Subcutaneous adipose tissue (tissue), 4 donors: Measurements from ENCODE around the gene HOMER1. TPM values are rescaled to one million over a fixed set of nuclear protein-coding genes. Genes with fewer than 3 reads are reported as not detected.

Experiments used
- total RNA-seq, 4 donors: library from RNA; depleted of rRNA; stranded (reverse); fragments of >200 nt; gene quantifications; one replicate each; pipeline ENCODE4 v1.1.0, GENCODE V29; 2016
- TF ChIP-seq, protein P1 (sequence below): fragments of 450-650 bp; IDR thresholded peaks from one replicate; pipeline ENCODE4 v1.5.1; 2016; ENCODE audit warnings: low read depth, mild to moderate bottlenecking, control low read depth, antibody characterized with exemption, moderate library complexity

The HOMER1 gene, protein sequence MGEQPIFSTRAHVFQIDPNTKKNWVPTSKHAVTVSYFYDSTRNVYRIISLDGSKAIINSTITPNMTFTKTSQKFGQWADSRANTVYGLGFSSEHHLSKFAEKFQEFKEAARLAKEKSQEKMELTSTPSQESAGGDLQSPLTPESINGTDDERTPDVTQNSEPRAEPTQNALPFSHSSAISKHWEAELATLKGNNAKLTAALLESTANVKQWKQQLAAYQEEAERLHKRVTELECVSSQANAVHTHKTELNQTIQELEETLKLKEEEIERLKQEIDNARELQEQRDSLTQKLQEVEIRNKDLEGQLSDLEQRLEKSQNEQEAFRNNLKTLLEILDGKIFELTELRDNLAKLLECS
- total RNA-seq: 1 to 10 TPM; 1.5 to 7.2 (median 3.7) TPM

DNA sequence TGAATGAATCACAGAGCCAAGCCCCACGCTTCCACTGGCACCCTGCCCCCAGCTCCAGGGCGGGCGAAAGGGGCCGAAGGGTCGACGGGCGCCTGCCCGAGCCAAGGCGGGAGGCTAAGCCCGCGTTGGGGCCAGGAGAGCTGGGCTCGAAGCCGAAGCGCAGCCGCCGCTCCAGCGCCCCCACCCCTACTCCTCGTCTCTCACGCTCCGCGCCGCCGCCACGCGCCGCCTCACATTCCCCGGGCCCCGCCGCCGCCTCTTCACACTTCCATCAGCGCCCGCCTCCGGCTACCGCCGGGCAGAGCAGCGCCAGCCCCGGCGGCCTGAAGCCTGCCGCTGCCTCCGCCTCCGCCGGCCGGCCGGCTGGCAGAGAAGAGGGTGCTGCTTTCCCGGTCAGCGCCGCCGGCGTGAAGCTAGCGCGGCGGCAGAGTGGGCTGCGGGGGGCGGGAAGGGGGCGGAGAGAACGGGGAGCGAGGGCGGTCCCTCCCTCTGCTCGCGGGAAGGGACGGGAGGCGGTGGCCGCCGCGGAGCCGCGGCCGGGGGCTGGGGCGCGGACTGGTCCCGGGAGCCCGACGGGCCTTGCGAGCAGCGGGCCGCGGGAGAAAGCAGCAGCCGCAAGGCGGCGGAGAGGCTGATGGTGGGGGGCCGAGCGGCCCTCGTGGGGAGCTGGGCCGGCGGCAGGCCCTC lies at the start of gene HOMER1:
HOMER1 (minus strand) TSS at position 431 of the 687 bp plus-strand sequence. CDS start 1,360 bp downstream, outside the sequence.
- TF ChIP-seq, protein P1, sequence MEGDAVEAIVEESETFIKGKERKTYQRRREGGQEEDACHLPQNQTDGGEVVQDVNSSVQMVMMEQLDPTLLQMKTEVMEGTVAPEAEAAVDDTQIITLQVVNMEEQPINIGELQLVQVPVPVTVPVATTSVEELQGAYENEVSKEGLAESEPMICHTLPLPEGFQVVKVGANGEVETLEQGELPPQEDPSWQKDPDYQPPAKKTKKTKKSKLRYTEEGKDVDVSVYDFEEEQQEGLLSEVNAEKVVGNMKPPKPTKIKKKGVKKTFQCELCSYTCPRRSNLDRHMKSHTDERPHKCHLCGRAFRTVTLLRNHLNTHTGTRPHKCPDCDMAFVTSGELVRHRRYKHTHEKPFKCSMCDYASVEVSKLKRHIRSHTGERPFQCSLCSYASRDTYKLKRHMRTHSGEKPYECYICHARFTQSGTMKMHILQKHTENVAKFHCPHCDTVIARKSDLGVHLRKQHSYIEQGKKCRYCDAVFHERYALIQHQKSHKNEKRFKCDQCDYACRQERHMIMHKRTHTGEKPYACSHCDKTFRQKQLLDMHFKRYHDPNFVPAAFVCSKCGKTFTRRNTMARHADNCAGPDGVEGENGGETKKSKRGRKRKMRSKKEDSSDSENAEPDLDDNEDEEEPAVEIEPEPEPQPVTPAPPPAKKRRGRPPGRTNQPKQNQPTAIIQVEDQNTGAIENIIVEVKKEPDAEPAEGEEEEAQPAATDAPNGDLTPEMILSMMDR: no peak

DNA sequence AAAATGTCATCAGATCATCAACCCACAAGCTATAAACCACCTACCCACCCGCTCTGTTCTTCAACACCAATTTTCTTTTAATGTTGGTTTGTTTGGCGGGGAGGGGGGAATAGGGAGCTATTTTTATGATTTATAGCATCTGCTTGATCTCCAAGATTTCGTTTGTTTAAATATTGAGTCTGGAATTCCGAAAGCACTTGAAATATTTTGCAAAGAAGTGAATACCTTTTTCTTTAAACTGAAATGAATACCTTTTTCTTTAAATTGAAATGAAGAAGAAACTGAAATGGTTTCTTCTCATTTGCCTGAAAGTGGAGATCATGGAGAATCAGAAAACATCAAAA lies 49.3 kb upstream of the HOMER1 start:
- TF ChIP-seq, protein P1: no peak

DNA sequence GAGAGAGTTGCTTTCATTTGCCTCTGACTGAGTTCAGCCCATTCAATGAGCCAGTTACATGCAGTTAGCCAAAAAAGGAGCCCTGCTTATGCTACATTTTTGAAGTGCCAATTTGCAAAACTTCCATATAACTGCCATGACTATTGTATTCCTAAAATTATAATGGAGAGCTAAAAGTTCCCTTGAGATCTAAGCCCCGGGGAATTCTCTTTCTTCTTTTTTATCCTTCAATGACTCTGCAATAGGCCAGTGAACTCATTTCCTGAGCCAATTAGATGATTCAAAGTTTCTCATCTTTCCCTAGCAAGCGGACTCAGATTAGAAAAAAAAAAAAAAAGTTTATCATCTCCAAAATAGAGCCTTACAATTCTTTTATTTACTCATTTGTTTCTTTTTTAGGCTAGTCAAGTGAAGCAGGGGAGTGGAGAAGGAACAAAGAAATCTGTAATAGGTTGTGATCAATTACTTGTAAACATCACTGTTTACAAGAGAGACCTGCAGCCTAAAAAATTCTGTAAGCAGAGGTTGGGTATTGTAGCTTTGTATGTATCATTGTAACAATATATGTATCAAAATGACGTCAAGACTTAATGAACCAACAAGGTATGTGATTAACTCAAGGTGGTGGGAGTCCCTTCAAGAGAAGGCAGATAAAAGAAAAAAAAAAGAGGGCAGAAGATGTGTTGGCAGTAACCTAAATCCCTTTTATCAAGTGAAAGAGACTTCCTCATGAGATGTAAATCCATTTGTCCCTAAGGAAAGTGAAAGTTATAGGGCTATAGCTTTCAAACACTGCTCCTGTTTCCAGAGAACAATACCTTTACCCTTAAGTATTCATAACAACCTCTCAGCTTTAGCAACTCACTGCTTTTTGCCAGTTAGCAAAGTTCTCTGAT lies 48.7 kb upstream of the HOMER1 start:
- TF ChIP-seq, protein P1: no peak

DNA sequence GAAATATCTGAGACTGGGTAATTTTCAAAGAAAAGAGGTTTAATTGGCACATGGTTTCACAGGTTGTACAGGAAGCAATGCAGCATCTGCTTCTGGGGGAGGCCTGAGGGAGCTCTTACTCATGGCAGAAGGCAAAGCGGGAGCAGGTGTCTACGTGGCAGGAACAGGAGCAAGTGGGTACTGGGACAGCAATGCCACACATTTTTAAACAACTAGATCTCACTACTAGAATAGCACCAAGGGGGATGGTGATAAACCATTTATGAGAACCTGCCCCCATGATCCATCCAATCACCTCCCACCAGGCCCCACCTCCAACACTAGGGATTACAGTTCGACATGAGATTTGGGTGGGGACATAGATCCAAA lies 47.6 kb upstream of the HOMER1 start:
- TF ChIP-seq, protein P1: no peak

DNA sequence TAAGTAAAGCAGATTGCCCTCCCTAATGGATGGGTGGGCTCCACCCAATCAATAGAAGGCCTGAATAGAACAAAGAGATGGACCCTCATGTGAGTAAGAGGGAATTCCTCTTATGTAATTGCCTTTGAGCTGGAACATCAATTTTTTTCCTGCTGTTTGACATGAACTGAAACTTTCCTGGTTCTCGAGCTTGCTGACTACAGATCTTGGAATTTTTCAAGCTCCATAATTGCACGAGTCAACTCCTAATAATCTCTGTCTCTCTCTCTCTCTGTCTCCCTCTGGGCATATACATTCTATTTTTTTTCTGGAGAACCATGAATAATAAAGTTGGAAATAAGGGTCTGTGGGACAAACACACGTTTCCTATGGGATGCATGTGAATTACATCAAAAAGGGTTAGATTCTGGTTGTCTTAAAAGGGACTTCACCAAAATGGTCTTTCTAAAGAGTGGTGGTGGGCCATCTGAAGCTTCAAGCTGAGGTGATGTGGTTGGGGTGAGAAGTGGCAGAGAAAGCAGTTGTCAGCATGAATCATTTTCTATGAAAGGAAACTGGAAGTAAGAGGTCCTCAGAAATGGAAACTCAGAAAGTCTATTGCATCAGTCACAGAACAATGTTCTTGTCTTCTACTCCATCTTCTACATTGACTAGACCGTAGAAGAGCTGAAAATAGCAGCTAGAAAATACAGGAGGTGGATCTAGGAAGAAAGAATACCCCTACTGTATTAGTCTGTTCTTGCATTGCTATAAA lies 47.0 kb upstream of the HOMER1 start:
- TF ChIP-seq, protein P1: no peak

DNA sequence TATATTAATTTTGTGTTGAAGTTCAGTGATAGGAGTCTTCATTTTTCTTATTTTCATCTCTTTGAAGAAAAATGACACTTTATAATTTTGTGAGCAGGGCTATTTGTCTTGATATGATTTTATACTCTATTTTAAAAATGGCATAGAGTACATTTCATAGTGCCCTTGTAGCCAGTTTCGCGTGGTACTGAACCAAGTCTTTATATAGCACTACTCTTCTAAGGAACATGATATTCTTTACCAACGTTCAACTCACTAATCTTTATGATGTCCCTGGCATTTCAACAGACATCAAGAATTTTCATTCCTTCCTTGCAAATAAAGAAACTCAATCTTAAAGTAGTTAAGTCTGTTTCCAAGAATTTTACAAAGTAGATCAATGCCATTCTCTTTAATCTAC lies 41.5 kb upstream of the HOMER1 start:
- TF ChIP-seq, protein P1: no peak
